Mucosa of descending colon (tissue), 3 donors: ENCODE data around the gene RGS9BP. TPM values are rescaled to one million over a fixed set of nuclear protein-coding genes. Genes with fewer than 3 reads are reported as not detected.

Experiments
- ATAC-seq: fragments of 200-7000 bp; cut with Tn5 transposase; one replicate; pipeline ENCODE4 v1.9.1; 2020; ENCODE audit warnings: mild to moderate bottlenecking, moderate library complexity
- DNase-seq, 3 donors: peaks; one replicate each; pipeline ENCODE4 v3.0.0-alpha.2; 2020
- H3K36me3 ChIP-seq: fragments of 200-600 bp; one replicate; pipeline ENCODE4 v1.8.0; 2021; ENCODE audit warnings: low read depth, mild to moderate bottlenecking
- H3K4me1 ChIP-seq: fragments of 200-600 bp; one replicate; pipeline ENCODE4 v1.8.0; 2021; ENCODE audit warnings: low read depth, mild to moderate bottlenecking
- H3K4me3 ChIP-seq: fragments of 200-600 bp; one replicate; pipeline ENCODE4 v1.8.0; 2021; ENCODE audit warnings: mild to moderate bottlenecking
- H3K9me3 ChIP-seq: fragments of 200-600 bp; one replicate; pipeline ENCODE4 v1.8.0; 2021; ENCODE audit warnings: mild to moderate bottlenecking
- intact Hi-C, 2 donors: fragments of 100-400 bp; cut with DNase I in 1 of 2; cut with micrococcal nuclease in 1 of 2; formaldehyde crosslinking; loops; one replicate each; pipeline versions ENCODE4 v1.11.0 to v1.11.1; 2022; cut with DNase I, micrococcal nuclease
- total RNA-seq, 3 donors: library from RNA; stranded (reverse); fragmentation: NEBNext Ultra II Directional in 2 of 3; extraction: Animal tissue kit (Norgen Biotek cat#: 25700) in 2 of 3; gene quantifications; one replicate each; pipeline versions ENCODE4 v1.2.1 to v1.2.4, GENCODE V29; 2021 to 2023
- TF ChIP-seq, protein P1 (sequence below): fragments of 200-600 bp; IDR thresholded peaks from one replicate; pipeline ENCODE4 v1.8.0; 2022; ENCODE audit warnings: antibody characterized with exemption, mild to moderate bottlenecking
- donor health status: DM: no; HTN: no; CAD: no; lungs with moderate emphysema.
- donor health status: DM: no; HTN: no; CAD: no.
- donor health status: DM: no; HTN: yes; CAD: no.

RGS9BP gene
- total RNA-seq, 3 donors from 2014 or later, result 0.17 to 0.79 TPM; not detected in 1

DNA sequence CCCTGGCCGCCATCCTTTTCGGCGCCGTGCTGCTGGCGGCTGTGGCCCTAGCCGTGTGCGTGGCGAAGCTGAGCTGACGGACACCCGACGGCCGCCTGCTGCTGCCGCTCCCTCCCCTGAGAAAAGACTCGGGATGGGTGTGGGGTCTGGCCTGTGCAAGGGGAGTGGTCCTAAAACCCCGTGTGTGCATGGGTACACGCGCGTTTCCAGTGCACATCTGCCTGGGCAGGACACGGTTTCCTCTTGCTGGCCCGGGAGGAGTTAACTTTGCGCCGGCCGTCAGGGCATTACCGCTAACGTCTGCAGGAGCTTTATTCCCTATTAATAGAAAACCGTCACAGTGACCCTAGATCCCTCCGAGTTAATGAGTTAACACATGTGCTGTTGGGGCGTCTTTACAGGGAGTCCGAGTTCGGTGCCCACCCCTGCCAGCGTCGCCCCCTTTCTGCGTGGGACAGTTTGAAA lies 1.3 kb downstream of the RGS9BP start:
- ATAC-seq (no peak), DNase-seq (no peak)
- TF ChIP-seq, protein P1, sequence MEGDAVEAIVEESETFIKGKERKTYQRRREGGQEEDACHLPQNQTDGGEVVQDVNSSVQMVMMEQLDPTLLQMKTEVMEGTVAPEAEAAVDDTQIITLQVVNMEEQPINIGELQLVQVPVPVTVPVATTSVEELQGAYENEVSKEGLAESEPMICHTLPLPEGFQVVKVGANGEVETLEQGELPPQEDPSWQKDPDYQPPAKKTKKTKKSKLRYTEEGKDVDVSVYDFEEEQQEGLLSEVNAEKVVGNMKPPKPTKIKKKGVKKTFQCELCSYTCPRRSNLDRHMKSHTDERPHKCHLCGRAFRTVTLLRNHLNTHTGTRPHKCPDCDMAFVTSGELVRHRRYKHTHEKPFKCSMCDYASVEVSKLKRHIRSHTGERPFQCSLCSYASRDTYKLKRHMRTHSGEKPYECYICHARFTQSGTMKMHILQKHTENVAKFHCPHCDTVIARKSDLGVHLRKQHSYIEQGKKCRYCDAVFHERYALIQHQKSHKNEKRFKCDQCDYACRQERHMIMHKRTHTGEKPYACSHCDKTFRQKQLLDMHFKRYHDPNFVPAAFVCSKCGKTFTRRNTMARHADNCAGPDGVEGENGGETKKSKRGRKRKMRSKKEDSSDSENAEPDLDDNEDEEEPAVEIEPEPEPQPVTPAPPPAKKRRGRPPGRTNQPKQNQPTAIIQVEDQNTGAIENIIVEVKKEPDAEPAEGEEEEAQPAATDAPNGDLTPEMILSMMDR, result no peak
- H3K4me1 ChIP-seq, result peaks cover 20% of the 10 kb centered on the region
- H3K4me3 ChIP-seq, result no peak overlapping the region
- intact Hi-C loops, result no loop called here
- no peaks in the 10 kb centered on the region for H3K9me3 ChIP-seq
- no peaks in the 10 kb centered on the region for H3K36me3 ChIP-seq

GRCh38 chr19:32677657-32678056 lies 2.0 kb downstream of the RGS9BP start:
- H3K36me3 ChIP-seq, result no peaks in the 10 kb centered on the region
- H3K4me1 ChIP-seq, result peaks cover 20% of the 10 kb centered on the region
- DNase-seq, result no peak
- intact Hi-C loops, result no loop called here
- H3K9me3 ChIP-seq, result no peaks in the 10 kb centered on the region
- TF ChIP-seq, protein P1, result no peak
- no peak for ATAC-seq
- H3K4me3 ChIP-seq, result no peak overlapping the region

GRCh38 chr19:32680986-32681385 lies 5.3 kb downstream of the RGS9BP start:
- intact Hi-C loops, result no loop called here
- Histone ChIP-seq H3K4me3 (no peak overlapping the region), H3K4me1 (peaks cover 10% of the 10 kb centered on the region), H3K36me3 (no peaks in the 10 kb centered on the region), H3K9me3 (no peaks in the 10 kb centered on the region)
- no peak for DNase-seq
- ATAC-seq, result no peak
- TF ChIP-seq, protein P1, result no peak

GRCh38 chr19:32682317-32682716 lies 6.7 kb downstream of the RGS9BP start:
- TF ChIP-seq, protein P1, result no peak
- intact Hi-C loops, result no loop called here
- Histone ChIP-seq H3K36me3 (no peaks in the 10 kb centered on the region), H3K4me3 (no peak overlapping the region), H3K4me1 (no peaks in the 10 kb centered on the region), H3K9me3 (no peaks in the 10 kb centered on the region)
- ATAC-seq (peak; percentile 39), DNase-seq (no peak)

DNA sequence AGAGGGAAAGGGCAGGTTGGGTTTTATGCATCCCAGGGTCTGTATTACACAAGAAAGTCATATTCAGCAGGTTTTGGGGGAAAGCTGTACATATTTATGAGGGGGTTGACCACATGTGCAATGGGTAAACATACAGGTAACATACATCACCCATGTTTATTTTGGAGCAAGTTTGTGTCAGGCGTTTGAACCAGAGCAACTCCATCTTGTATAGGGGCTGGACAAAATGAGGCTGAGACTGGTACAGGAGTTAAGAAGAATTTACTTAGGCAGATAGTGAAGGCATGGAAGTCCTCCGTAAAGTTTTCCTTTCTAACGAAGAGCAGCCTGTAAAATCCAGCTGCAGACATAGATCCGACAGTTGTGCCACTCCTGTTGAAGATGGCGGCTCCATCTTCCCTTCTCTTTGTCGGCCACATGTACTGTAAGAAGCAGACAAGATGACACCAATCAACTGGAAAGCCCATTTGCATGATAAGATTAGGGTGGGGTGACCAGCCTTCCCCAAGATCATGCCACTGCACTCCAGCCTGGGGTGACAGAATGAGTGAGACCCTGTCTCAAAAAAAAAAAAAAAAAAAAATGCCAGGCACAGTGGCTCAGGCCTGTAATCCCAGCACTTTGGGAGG lies 11.3 kb downstream of the RGS9BP start:
- H3K4me1 ChIP-seq, result peaks cover 11% of the 10 kb centered on the region
- H3K9me3 ChIP-seq, result no peaks in the 10 kb centered on the region
- ATAC-seq (no peak), DNase-seq (no peak)
- intact Hi-C loops, result no loop called here
- H3K4me3 ChIP-seq, result no peak overlapping the region
- no peaks in the 10 kb centered on the region for H3K36me3 ChIP-seq
- TF ChIP-seq, protein P1, result no peak
